NB4 (cell line): ENCODE data around the gene NECAB3.
"Not testable (repeated sequence)": the region's sequence is repeated elsewhere in the genome, so short reads cannot be mapped to it uniquely, and the experiment has no call there.

Experiments used
- DNase-seq: peaks from one replicate; pipeline ENCODE4 v3.0.0; 2010; ENCODE audit warnings: low read depth
- H3K4me3 ChIP-seq: one replicate; pipeline ENCODE4 v1.5.1; 2011; ENCODE audit warnings: mild to moderate bottlenecking, low read depth, low read length, moderate library complexity
- MYC ChIP-seq: IDR thresholded peaks from 2 replicates; pipeline ENCODE4 v1.6.1; 2011; ENCODE audit warnings: low read depth, low read length
- POLR2A ChIP-seq: IDR thresholded peaks from 2 replicates; pipeline ENCODE4 v1.6.1; 2011; ENCODE audit warnings: mild to moderate bottlenecking; ENCODE audit not compliant: insufficient read length; ENCODE audit errors: extremely low read depth
- TF ChIP-seq, protein P1 (sequence below): IDR thresholded peaks from one replicate; pipeline ENCODE4 v1.5.1; 2012; ENCODE audit warnings: low read depth, low read length
- TF ChIP-seq, protein P2 (sequence below): IDR thresholded peaks from 2 replicates; pipeline ENCODE4 v1.6.1; 2011; ENCODE audit warnings: low read depth, low read length

The NECAB3 gene

DNA sequence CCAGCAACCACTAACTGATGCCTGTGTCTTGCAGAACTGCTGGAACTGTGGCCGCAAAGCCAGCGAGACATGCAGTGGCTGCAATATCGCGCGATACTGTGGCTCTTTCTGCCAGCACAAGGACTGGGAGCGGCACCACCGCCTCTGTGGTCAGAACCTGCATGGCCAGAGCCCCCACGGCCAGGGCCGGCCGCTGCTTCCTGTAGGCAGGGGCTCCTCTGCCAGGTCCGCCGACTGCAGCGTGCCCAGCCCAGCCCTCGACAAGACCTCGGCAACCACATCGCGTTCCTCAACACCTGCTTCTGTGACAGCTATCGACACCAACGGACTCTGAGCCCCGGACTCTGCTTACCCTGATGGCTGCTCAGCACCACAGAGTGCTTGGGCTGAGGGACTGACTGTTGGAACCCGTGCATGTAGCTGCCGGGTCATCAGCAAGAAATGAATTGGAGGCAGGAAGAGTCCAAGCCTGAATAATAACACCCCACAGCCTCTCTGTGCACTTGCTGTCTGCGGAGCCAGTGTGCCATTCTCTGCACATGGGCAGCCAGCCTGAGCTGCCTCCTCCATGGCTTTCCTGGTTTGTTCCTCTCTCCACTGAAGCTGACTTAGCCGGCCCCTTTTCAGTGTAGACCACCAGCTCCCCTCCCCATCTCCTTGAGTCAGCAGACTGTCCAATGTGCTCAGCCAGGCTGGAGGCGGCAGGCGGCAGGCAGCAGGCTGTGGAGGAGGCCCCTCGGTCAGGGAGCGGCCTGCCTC, 29.7 kb downstream of the NECAB3 start:
- H3K4me3 ChIP-seq = no peak overlapping the region
- TF ChIP-seq MYC = no peak
- TF ChIP-seq, protein P1, sequence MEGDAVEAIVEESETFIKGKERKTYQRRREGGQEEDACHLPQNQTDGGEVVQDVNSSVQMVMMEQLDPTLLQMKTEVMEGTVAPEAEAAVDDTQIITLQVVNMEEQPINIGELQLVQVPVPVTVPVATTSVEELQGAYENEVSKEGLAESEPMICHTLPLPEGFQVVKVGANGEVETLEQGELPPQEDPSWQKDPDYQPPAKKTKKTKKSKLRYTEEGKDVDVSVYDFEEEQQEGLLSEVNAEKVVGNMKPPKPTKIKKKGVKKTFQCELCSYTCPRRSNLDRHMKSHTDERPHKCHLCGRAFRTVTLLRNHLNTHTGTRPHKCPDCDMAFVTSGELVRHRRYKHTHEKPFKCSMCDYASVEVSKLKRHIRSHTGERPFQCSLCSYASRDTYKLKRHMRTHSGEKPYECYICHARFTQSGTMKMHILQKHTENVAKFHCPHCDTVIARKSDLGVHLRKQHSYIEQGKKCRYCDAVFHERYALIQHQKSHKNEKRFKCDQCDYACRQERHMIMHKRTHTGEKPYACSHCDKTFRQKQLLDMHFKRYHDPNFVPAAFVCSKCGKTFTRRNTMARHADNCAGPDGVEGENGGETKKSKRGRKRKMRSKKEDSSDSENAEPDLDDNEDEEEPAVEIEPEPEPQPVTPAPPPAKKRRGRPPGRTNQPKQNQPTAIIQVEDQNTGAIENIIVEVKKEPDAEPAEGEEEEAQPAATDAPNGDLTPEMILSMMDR = no peak
- TF ChIP-seq, protein P2, sequence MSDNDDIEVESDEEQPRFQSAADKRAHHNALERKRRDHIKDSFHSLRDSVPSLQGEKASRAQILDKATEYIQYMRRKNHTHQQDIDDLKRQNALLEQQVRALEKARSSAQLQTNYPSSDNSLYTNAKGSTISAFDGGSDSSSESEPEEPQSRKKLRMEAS = no peak
- TF ChIP-seq POLR2A = no peak
- no peak for DNase-seq

DNA sequence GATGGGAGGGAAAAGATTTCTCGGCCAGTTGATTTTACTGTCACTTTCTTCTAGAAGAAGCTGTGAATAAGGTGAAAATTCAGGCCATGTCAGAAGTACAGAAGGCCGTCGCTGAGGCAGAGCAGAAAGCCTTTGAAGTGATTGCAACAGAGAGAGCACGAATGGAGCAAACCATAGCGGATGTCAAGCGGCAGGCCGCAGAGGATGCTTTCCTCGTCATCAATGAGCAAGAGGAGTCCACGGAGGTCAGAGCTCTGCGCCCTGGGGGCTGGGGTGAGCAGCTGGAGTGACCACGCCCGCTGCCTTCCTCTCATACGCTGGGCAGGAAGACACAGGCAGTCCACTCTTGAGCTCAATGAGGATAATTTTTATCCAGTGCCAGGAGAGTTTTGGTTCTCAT, 33.9 kb downstream of the NECAB3 start:
- no peak for DNase-seq
- H3K4me3 ChIP-seq = no peak overlapping the region
- TF ChIP-seq, protein P2 = no peak
- TF ChIP-seq, protein P1 = no peak
- TF ChIP-seq MYC = no peak
- no peak for TF ChIP-seq POLR2A

DNA sequence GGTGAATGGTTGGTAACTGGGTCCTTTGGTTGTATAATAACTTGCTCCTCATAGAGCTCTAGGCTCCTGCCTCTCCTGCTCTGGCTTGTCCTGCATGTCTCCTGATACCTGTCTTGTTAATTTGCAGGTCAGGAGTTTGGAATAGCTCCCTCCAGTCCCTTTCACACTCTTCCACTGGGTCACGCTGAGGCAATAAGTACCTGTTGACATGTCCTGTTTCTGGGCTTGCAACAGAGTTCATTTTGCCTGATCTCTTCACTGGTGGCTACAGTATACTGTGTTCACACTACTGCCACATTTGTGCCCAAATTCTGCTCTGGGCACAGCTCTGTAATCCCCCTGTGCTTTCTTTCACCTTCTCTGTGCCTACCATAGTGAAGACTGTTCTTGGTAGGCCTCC, 37.5 kb downstream of the NECAB3 start:
- no peak for TF ChIP-seq POLR2A
- TF ChIP-seq, protein P2 = no peak
- TF ChIP-seq, protein P1 = no peak
- no peak for TF ChIP-seq MYC
- H3K4me3 ChIP-seq = no peak overlapping the region
- DNase-seq = no peak

- no peak overlapping the region for H3K4me3 ChIP-seq
- DNase-seq = no peak
- TF ChIP-seq, protein P1 = no peak
- TF ChIP-seq MYC = no peak
- TF ChIP-seq, protein P2 = no peak
Measured at GRCh38 chr20:33635341-33635740, 38.9 kb downstream of the NECAB3 start.

DNA sequence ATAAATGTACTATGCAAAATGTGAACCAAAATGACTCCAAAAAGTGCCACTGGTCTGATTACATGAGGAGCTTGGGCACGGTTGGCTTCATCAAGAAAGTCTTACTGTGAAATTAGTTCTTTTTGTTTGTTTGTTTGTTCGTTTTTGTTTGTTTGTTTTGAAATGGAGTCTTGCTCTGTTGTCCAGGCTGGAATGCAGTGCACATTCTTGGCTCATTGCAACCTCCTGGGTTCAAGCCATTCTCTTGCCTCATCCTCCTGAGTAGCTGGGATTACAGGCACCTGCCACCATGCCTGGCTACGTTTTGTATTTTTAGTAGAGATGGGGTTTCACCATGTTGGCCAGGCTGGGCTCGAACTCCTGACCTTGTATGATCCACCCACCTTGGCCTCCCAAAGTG, 42.3 kb downstream of the NECAB3 start:
- not testable (repeated sequence) for DNase-seq, H3K4me3 ChIP-seq

DNA sequence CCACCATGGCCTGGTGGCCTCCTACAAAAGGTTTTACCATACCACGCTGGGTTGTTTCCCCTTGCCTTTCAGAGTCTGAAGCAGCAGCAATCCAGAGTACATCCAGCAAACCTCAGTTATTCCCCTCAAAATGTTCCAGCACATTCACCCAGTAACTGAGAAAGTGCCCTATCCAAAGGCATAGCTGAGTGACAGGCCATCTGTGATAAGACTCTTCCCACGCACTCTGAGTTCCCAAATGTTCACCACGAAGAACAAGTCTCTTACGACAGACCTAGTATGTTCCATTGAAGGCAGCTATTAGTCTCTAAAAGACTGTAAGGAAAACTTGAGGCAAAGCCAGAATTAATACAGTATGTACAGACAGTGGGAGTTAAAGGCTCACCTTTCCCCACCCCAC, 43.7 kb downstream of the NECAB3 start:
- H3K4me3 ChIP-seq = no peak overlapping the region
- no peak for DNase-seq
- TF ChIP-seq, protein P1 = no peak
- TF ChIP-seq MYC (no peak), POLR2A (no peak)
- TF ChIP-seq, protein P2 = no peak
